Keratinocyte (primary cell): ENCODE measurements around the gene LMOD1. TPM values are rescaled to one million over a fixed set of nuclear protein-coding genes. Genes with fewer than 3 reads are reported as not detected.

ENCODE experiments used
- DNase-seq: peaks from one replicate; pipeline ENCODE4 v3.0.0-alpha.2; 2011; ENCODE audit warnings: low read depth, missing footprints, low spot score
- FAIRE-seq: peaks from 2 replicates; lab custom pipeline; 2011; peaks lifted over from hg19 to GRCh38; lab: Jason Lieb, UNC
- H2AFZ ChIP-seq: 2 replicates; pipeline ENCODE4 v1.6.0; 2012; ENCODE audit warnings: low read length, control low read depth, inconsistent platforms; ENCODE audit not compliant: control insufficient read depth
- H3K27ac ChIP-seq: 2 replicates; pipeline ENCODE4 v1.5.1; 2011; ENCODE audit warnings: low read length; ENCODE audit not compliant: control insufficient read depth, insufficient read depth
- H3K27me3 ChIP-seq: 3 replicates; pipeline ENCODE4 v1.6.0; 2011; ENCODE audit warnings: low read length; ENCODE audit not compliant: control insufficient read depth, insufficient read depth; ENCODE audit errors: extremely low read depth
- H3K36me3 ChIP-seq, 2 experiments: 2 replicates in 1 of 2; 3 replicates in 1 of 2; pipeline ENCODE4 v1.5.1; 2011; ENCODE audit warnings: low read length in 2 of 2, mild to moderate bottlenecking in 1 of 2; ENCODE audit not compliant: control insufficient read depth in 2 of 2, insufficient read depth in 2 of 2; ENCODE audit errors: extremely low read depth in 1 of 2
- H3K4me1 ChIP-seq: 3 replicates; pipeline ENCODE4 v1.5.1; 2011; ENCODE audit warnings: low read length; ENCODE audit not compliant: control insufficient read depth, insufficient read depth; ENCODE audit errors: extremely low read depth
- H3K4me2 ChIP-seq: 3 replicates; pipeline ENCODE4 v1.6.0; 2011; ENCODE audit warnings: low read depth, low read length; ENCODE audit not compliant: control insufficient read depth, insufficient read depth; ENCODE audit errors: extremely low read depth
- H3K4me3 ChIP-seq, 3 experiments: fragments of 200-600 bp in 1 of 3; sonication (generic) in 1 of 3; 2 replicates in 2 of 3; 3 replicates in 1 of 3; pipeline ENCODE4 v1.5.1; 2011 to 2016; ENCODE audit warnings: low read length in 3 of 3, mild to moderate bottlenecking in 3 of 3, control low read depth in 2 of 3, inconsistent platforms in 1 of 3, low read depth in 1 of 3, mixed read lengths in 1 of 3, mixed run types in 1 of 3, moderate library complexity in 1 of 3; ENCODE audit not compliant: control insufficient read depth in 2 of 3, insufficient read depth in 2 of 3; ENCODE audit errors: extremely low read depth in 1 of 3
- H3K79me2 ChIP-seq: 2 replicates; pipeline ENCODE4 v1.6.0; 2012; ENCODE audit warnings: low read length; ENCODE audit not compliant: control insufficient read depth, insufficient read depth
- H3K9ac ChIP-seq: 3 replicates; pipeline ENCODE4 v1.6.0; 2011; ENCODE audit warnings: low read length; ENCODE audit not compliant: control insufficient read depth, insufficient read depth; ENCODE audit errors: extremely low read depth
- H3K9me1 ChIP-seq: 3 replicates; pipeline ENCODE4 v1.6.0; 2011; ENCODE audit warnings: low read length; ENCODE audit not compliant: control insufficient read depth, insufficient read depth; ENCODE audit errors: extremely low read depth
- H3K9me3 ChIP-seq: 2 replicates; pipeline ENCODE4 v1.5.1; 2012; ENCODE audit warnings: low read depth, low read length; ENCODE audit not compliant: control insufficient read depth
- H4K20me1 ChIP-seq: 3 replicates; pipeline ENCODE4 v1.6.0; 2011; ENCODE audit warnings: low read length; ENCODE audit not compliant: control insufficient read depth, insufficient read depth; ENCODE audit errors: extremely low read depth
- EZH2 ChIP-seq: IDR thresholded peaks from one replicate; pipeline ENCODE4 v1.6.1; 2012; ENCODE audit warnings: inconsistent platforms, mild to moderate bottlenecking, low read length, moderate library complexity
- dilution Hi-C: fragments of 300-500 bp; cut with MboI; formaldehyde crosslinking; loops from one replicate; pipeline ENCODE4 v1.7.0; 2020; ENCODE audit warnings: low sequenced_read_pairs; ENCODE audit not compliant: extremely low pct_ligation_motif_present
- polyA plus RNA-seq, 5 experiments: library from polyadenylated mRNA; depleted of rRNA in 3 of 5; stranded (reverse) in 3 of 5; stranded (forward) in 1 of 5; unstranded in 1 of 5; fragments of >200 nt; gene quantifications; 1 replicate in 1 of 5; 2 replicates in 3 of 5; 3 replicates in 1 of 5; pipeline versions ENCODE4 v1.2.1 to v1.2.3, GENCODE V29; 2011 to 2012; ENCODE audit warnings: missing spikeins in 2 of 5, low read depth in 1 of 5, low replicate concordance in 1 of 5
- TF ChIP-seq, protein P1 (sequence below), 3 experiments: IDR thresholded peaks in 1 of 3; conservative IDR thresholded peaks in 1 of 3; optimal IDR thresholded peaks in 1 of 3; 2 replicates in 2 of 3; 3 replicates in 1 of 3; pipeline versions ENCODE3 to v1.5.1; 2011; ENCODE audit warnings: low read length in 3 of 3, mild to moderate bottlenecking in 3 of 3, moderate library complexity in 2 of 3, control low read depth in 1 of 3, inconsistent platforms in 1 of 3; ENCODE audit not compliant: insufficient read depth in 2 of 3; ENCODE audit errors: extremely low read depth in 1 of 3

The LMOD1 gene
- polyA plus RNA-seq, 1 donor (not counting 4 experiments of a cell fraction or from before 2014, with no cell fraction given) = not detected

DNA sequence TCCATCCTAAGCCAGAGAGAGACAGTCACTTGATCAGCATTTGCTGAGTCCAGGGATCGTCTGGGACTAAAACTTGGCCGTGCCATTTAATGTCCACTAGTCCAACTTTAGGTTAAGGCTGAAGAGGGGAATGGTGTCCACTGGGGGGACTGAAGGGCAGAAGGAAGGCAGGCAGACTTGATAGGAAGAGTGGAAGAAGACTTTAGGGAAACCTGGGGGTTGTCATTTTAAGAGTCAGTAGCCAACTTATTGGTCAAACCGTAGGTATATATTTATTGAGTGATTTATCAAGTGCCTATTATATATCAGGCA, 1.3 kb upstream of the LMOD1 start:
- peaks cover 36% of the 10 kb centered on the region for H3K27me3 ChIP-seq
- no peaks in the 10 kb centered on the region for H3K9me3 ChIP-seq
- H3K9me1 ChIP-seq = no peaks in the 10 kb centered on the region
- H3K9ac ChIP-seq = no peak overlapping the region
- no peaks in the 10 kb centered on the region for H3K79me2 ChIP-seq
- no peaks in the 10 kb centered on the region for H4K20me1 ChIP-seq
- no peak overlapping the region for H3K4me2 ChIP-seq
- dilution Hi-C loops = no loop called here
- no peak for FAIRE-seq
- no peaks in the 10 kb centered on the region for H3K4me1 ChIP-seq
- no peak for DNase-seq
- no peak overlapping the region for H2AFZ ChIP-seq
- no peaks in the 10 kb centered on the region for H3K36me3 ChIP-seq
- H3K27ac ChIP-seq = no peak overlapping the region
- H3K4me3 ChIP-seq = no peak overlapping the region
- TF ChIP-seq, protein P1, sequence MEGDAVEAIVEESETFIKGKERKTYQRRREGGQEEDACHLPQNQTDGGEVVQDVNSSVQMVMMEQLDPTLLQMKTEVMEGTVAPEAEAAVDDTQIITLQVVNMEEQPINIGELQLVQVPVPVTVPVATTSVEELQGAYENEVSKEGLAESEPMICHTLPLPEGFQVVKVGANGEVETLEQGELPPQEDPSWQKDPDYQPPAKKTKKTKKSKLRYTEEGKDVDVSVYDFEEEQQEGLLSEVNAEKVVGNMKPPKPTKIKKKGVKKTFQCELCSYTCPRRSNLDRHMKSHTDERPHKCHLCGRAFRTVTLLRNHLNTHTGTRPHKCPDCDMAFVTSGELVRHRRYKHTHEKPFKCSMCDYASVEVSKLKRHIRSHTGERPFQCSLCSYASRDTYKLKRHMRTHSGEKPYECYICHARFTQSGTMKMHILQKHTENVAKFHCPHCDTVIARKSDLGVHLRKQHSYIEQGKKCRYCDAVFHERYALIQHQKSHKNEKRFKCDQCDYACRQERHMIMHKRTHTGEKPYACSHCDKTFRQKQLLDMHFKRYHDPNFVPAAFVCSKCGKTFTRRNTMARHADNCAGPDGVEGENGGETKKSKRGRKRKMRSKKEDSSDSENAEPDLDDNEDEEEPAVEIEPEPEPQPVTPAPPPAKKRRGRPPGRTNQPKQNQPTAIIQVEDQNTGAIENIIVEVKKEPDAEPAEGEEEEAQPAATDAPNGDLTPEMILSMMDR (optimal IDR thresholded peaks at IDR 0.05 in 1 of 3, IDR thresholded peaks at IDR 0.05 in 1 of 3, conservative IDR thresholded peaks at IDR 0.05 in 1 of 3; ENCODE audit: extremely low read depth in 1 of 3, insufficient read depth in 2 of 3, low read length in 3 of 3) = no peak
- TF ChIP-seq EZH2 = no peak

DNA sequence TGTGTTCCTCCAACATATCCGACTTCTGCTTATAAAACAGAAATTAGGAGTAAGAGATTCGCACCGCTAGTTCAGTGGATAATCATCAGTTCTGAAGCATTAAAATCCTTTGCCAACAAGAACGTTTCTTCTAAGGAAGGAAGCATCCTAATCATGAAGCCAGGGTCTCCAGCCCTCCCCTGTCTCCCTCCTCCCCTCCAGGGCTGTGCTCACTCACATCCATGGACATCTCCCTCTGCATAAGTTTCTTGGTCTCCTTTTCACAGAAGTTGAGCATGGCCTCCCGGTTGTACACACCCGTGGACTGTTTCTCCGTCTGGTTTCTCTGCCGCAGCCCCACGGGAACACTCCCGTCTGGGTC, 505 bp downstream of the LMOD1 start:
- no peak overlapping the region for H3K9ac ChIP-seq
- DNase-seq = no peak

More for the DNA sequence above, 505 bp downstream of the LMOD1 start:
- no peaks in the 10 kb centered on the region for H3K4me1 ChIP-seq
- H3K27ac ChIP-seq = no peak overlapping the region
- peaks cover 36% of the 10 kb centered on the region for H3K27me3 ChIP-seq
- no peak overlapping the region for H3K4me2 ChIP-seq
- no peaks in the 10 kb centered on the region for H3K9me3 ChIP-seq
- dilution Hi-C loops = no loop called here
- H2AFZ ChIP-seq = no peak overlapping the region
- H3K9me1 ChIP-seq = no peaks in the 10 kb centered on the region
- FAIRE-seq = no peak
- H3K79me2 ChIP-seq = no peaks in the 10 kb centered on the region
- H4K20me1 ChIP-seq = no peaks in the 10 kb centered on the region
- H3K4me3 ChIP-seq = no peak overlapping the region
- H3K36me3 ChIP-seq = no peaks in the 10 kb centered on the region
- TF ChIP-seq EZH2 = no peak
- TF ChIP-seq, protein P1 (optimal IDR thresholded peaks at IDR 0.05 in 1 of 3, IDR thresholded peaks at IDR 0.05 in 1 of 3, conservative IDR thresholded peaks at IDR 0.05 in 1 of 3; ENCODE audit: extremely low read depth in 1 of 3, insufficient read depth in 2 of 3, low read length in 3 of 3) = no peak
